Activated CD8-positive, alpha-beta memory T cell treated with anti-CD3 and anti-CD28 coated beads, Interleukin-2, amount 10 ng/mL, durations not matched to agents 7 days and 5 days (primary cell): ENCODE results near the gene ZSWIM6. TPM values are rescaled to one million over a fixed set of nuclear protein-coding genes. Genes with fewer than 3 reads are reported as not detected.

Source experiments
- ATAC-seq: fragments of 150-1000 bp; cut with Tn5 transposase; one replicate; pipeline ENCODE4 v1.10.0; 2021; ENCODE audit warnings: moderate library complexity
- CTCF ChIA-PET: fragments of 350-600 bp; sonication (Branson Sonifier 250); formaldehyde crosslinking; loops from one replicate; lab custom pipeline; 2021; ENCODE audit warnings: antibody characterized with exemption; lab: Charles Lee
- DNase-seq: peaks from one replicate; pipeline ENCODE4 v3.0.0-alpha.2; 2020
- H3K27ac Mint-ChIP-seq: one replicate; pipeline ENCODE4 v1.8.0; 2021; ENCODE audit warnings: mild to moderate bottlenecking, mixed read lengths
- H3K27me3 Mint-ChIP-seq: one replicate; pipeline ENCODE4 v1.8.0; 2021; ENCODE audit warnings: mixed read lengths
- H3K36me3 Mint-ChIP-seq: one replicate; pipeline ENCODE4 v1.8.0; 2021; ENCODE audit warnings: mild to moderate bottlenecking, mixed read lengths
- H3K4me1 Mint-ChIP-seq: one replicate; pipeline ENCODE4 v1.8.0; 2021; ENCODE audit warnings: mixed read lengths
- H3K4me3 Mint-ChIP-seq: one replicate; pipeline ENCODE4 v1.8.0; 2021; ENCODE audit warnings: mild to moderate bottlenecking, moderate library complexity, mixed read lengths
- H3K9me3 Mint-ChIP-seq: one replicate; pipeline ENCODE4 v1.8.0; 2022; ENCODE audit warnings: low read depth, mixed read lengths
- total RNA-seq, 2 experiments: library from RNA; stranded (reverse); gene quantifications; one replicate each; pipeline ENCODE4 v1.2.3, GENCODE V29; 2021

Gene ZSWIM6
- total RNA-seq, 2 experiments from 2014 or later: 5.9 to 7.6 TPM

- CTCF ChIA-PET: interaction anchor here (2.1 kb wide), 1 partner anchor 312 kb away, joined by 4 read pairs; no protein-coding TSS in a partner anchor
Observed at GRCh38 chr5:61346511-61346910, 14.5 kb downstream of the ZSWIM6 start.

GRCh38 chr5:61347080-61347479 is 15.0 kb downstream of the ZSWIM6 start:
- ATAC-seq (no peak), DNase-seq (no peak)
- Mint-ChIP-seq H3K4me1 (peaks cover 2% of the 10 kb centered on the region), H3K4me3 (no peak overlapping the region), H3K27ac (no peak overlapping the region), H3K36me3 (peaks cover 6% of the 10 kb centered on the region), H3K27me3 (no peaks in the 10 kb centered on the region), H3K9me3 (peaks cover 2% of the 10 kb centered on the region)
- CTCF ChIA-PET: interaction anchor here (2.1 kb wide), 1 partner anchor 311 kb away, joined by 4 read pairs; no protein-coding TSS in a partner anchor

More at GRCh38 chr5:61346511-61346910, 14.5 kb downstream of the ZSWIM6 start:
- Mint-ChIP-seq H3K4me1 (peaks cover 2% of the 10 kb centered on the region), H3K27ac (no peak overlapping the region), H3K36me3 (peaks cover 6% of the 10 kb centered on the region), H3K27me3 (no peaks in the 10 kb centered on the region), H3K4me3 (no peak overlapping the region), H3K9me3 (peaks cover 2% of the 10 kb centered on the region)
- no peak for ATAC-seq
- DNase-seq: no peak

GRCh38 chr5:61348447-61348846 is 16.4 kb downstream of the ZSWIM6 start:
- CTCF ChIA-PET: interaction anchor here (1.1 kb wide), 1 partner anchor 8 kb away, joined by 3 read pairs; no protein-coding TSS in a partner anchor

GRCh38 chr5:61349935-61350334 is 17.9 kb downstream of the ZSWIM6 start:
- no peak overlapping the region for H3K4me3 Mint-ChIP-seq
- no peak for ATAC-seq
- no peak for DNase-seq
- H3K27me3 Mint-ChIP-seq: no peaks in the 10 kb centered on the region
- peaks cover 2% of the 10 kb centered on the region for H3K9me3 Mint-ChIP-seq
- CTCF ChIA-PET: interaction anchor here (0.6 kb wide), 1 partner anchor 87 kb away, joined by 3 read pairs; no protein-coding TSS in a partner anchor
- peaks cover 5% of the 10 kb centered on the region for H3K36me3 Mint-ChIP-seq
- peaks cover 2% of the 10 kb centered on the region for H3K4me1 Mint-ChIP-seq
- H3K27ac Mint-ChIP-seq: no peak overlapping the region

More at GRCh38 chr5:61348447-61348846, 16.4 kb downstream of the ZSWIM6 start:
- peaks cover 6% of the 10 kb centered on the region for H3K36me3 Mint-ChIP-seq
- no peaks in the 10 kb centered on the region for H3K27me3 Mint-ChIP-seq
- DNase-seq: no peak
- H3K4me1 Mint-ChIP-seq: peaks cover 2% of the 10 kb centered on the region
- no peak overlapping the region for H3K27ac Mint-ChIP-seq
- H3K9me3 Mint-ChIP-seq: peaks cover 2% of the 10 kb centered on the region
- H3K4me3 Mint-ChIP-seq: no peak overlapping the region
- ATAC-seq: no peak

GRCh38 chr5:61350535-61350934 is 18.5 kb downstream of the ZSWIM6 start:
- no peak for DNase-seq
- H3K27ac Mint-ChIP-seq: no peak overlapping the region
- peaks cover 2% of the 10 kb centered on the region for H3K4me1 Mint-ChIP-seq
- CTCF ChIA-PET: no interaction called here
- ATAC-seq: no peak
- H3K36me3 Mint-ChIP-seq: peaks cover 5% of the 10 kb centered on the region
- no peak overlapping the region for H3K4me3 Mint-ChIP-seq
- peaks cover 2% of the 10 kb centered on the region for H3K9me3 Mint-ChIP-seq
- no peaks in the 10 kb centered on the region for H3K27me3 Mint-ChIP-seq

GRCh38 chr5:61351733-61352132 is 19.7 kb downstream of the ZSWIM6 start:
- H3K4me3 Mint-ChIP-seq: no peak overlapping the region
- CTCF ChIA-PET: no interaction called here
- H3K9me3 Mint-ChIP-seq: peaks cover 2% of the 10 kb centered on the region
- no peak for ATAC-seq
- no peak overlapping the region for H3K27ac Mint-ChIP-seq
- H3K4me1 Mint-ChIP-seq: peaks cover 2% of the 10 kb centered on the region
- peaks cover 7% of the 10 kb centered on the region for H3K36me3 Mint-ChIP-seq
- DNase-seq: no peak
- H3K27me3 Mint-ChIP-seq: no peaks in the 10 kb centered on the region

GRCh38 chr5:61352180-61352579 is 20.1 kb downstream of the ZSWIM6 start:
- ATAC-seq (no peak), DNase-seq (no peak)
- CTCF ChIA-PET: no interaction called here
- Mint-ChIP-seq H3K4me1 (peaks cover 2% of the 10 kb centered on the region), H3K36me3 (peaks cover 8% of the 10 kb centered on the region), H3K27ac (no peak overlapping the region), H3K4me3 (no peak overlapping the region), H3K9me3 (peaks cover 3% of the 10 kb centered on the region), H3K27me3 (no peaks in the 10 kb centered on the region)

GRCh38 chr5:61352612-61353156 is 20.6 kb downstream of the ZSWIM6 start:
- Mint-ChIP-seq H3K27me3 (no peaks in the 10 kb centered on the region), H3K4me3 (no peak overlapping the region), H3K27ac (no peak overlapping the region), H3K9me3 (peaks cover 4% of the 10 kb centered on the region), H3K4me1 (peaks cover 2% of the 10 kb centered on the region), H3K36me3 (peaks cover 6% of the 10 kb centered on the region)
- no peak for DNase-seq
- no peak for ATAC-seq
- CTCF ChIA-PET: interaction anchor here (0.8 kb wide), 1 partner anchor 10 kb away, joined by 3 read pairs; no protein-coding TSS in a partner anchor

GRCh38 chr5:61353293-61353692 is 21.2 kb downstream of the ZSWIM6 start:
- H3K36me3 Mint-ChIP-seq: peaks cover 9% of the 10 kb centered on the region
- H3K4me1 Mint-ChIP-seq: peaks cover 3% of the 10 kb centered on the region
- peaks cover 8% of the 10 kb centered on the region for H3K9me3 Mint-ChIP-seq
- no peak for DNase-seq
- no peak overlapping the region for H3K4me3 Mint-ChIP-seq
- ATAC-seq: no peak
- CTCF ChIA-PET: interaction anchor here (0.8 kb wide), 1 partner anchor 10 kb away, joined by 3 read pairs; no protein-coding TSS in a partner anchor
- H3K27me3 Mint-ChIP-seq: no peaks in the 10 kb centered on the region
- H3K27ac Mint-ChIP-seq: no peak overlapping the region

- no peak overlapping the region for H3K4me3 Mint-ChIP-seq
- no peak overlapping the region for H3K27ac Mint-ChIP-seq
- H3K4me1 Mint-ChIP-seq: peaks cover 3% of the 10 kb centered on the region
- CTCF ChIA-PET: no interaction called here
- DNase-seq (no peak), ATAC-seq (no peak)
- no peaks in the 10 kb centered on the region for H3K27me3 Mint-ChIP-seq
- H3K36me3 Mint-ChIP-seq: peaks cover 9% of the 10 kb centered on the region
- H3K9me3 Mint-ChIP-seq: peaks cover 8% of the 10 kb centered on the region
Observed at GRCh38 chr5:61354199-61354598, 22.1 kb downstream of the ZSWIM6 start.

- ATAC-seq (no peak), DNase-seq (no peak)
- Mint-ChIP-seq H3K36me3 (peaks cover 12% of the 10 kb centered on the region), H3K9me3 (peaks cover 8% of the 10 kb centered on the region), H3K27me3 (no peaks in the 10 kb centered on the region), H3K4me1 (peaks cover 4% of the 10 kb centered on the region), H3K4me3 (no peak overlapping the region), H3K27ac (no peak overlapping the region)
- CTCF ChIA-PET: interaction anchor here (0.7 to 1.2 kb wide), 3 partner anchors 9 to 78 kb away, joined by 3 read pairs; no protein-coding TSS in a partner anchor
Observed at GRCh38 chr5:61357745-61358144, 25.7 kb downstream of the ZSWIM6 start.

GRCh38 chr5:61362796-61363368 is 30.8 kb downstream of the ZSWIM6 start:
- Mint-ChIP-seq H3K4me1 (peaks cover 3% of the 10 kb centered on the region), H3K27me3 (no peaks in the 10 kb centered on the region), H3K9me3 (peaks cover 2% of the 10 kb centered on the region), H3K4me3 (no peak overlapping the region), H3K36me3 (peaks cover 6% of the 10 kb centered on the region), H3K27ac (no peak overlapping the region)
- DNase-seq: no peak
- no peak for ATAC-seq
- CTCF ChIA-PET: interaction anchor here (1.0 kb wide), 1 partner anchor 10 kb away, joined by 3 read pairs; no protein-coding TSS in a partner anchor

- ATAC-seq (no peak), DNase-seq (no peak)
- Mint-ChIP-seq H3K36me3 (peaks cover 5% of the 10 kb centered on the region), H3K27ac (no peak overlapping the region), H3K4me1 (peaks cover 2% of the 10 kb centered on the region), H3K9me3 (no peaks in the 10 kb centered on the region), H3K27me3 (no peaks in the 10 kb centered on the region), H3K4me3 (no peak overlapping the region)
- CTCF ChIA-PET: interaction anchor here (1.0 kb wide), 1 partner anchor 10 kb away, joined by 3 read pairs; no protein-coding TSS in a partner anchor
Observed at GRCh38 chr5:61363401-61364114, 31.5 kb downstream of the ZSWIM6 start.
